GM12878 (cell line): ENCODE data around the gene PLAGL2.

ENCODE experiments used
- CHD1 ChIP-seq: IDR thresholded peaks from 2 replicates; pipeline ENCODE4 v1.6.1; 2012; ENCODE audit warnings: low read depth, low read length, improper control_type of control experiment
- CHD2 ChIP-seq: IDR thresholded peaks from 2 replicates; pipeline ENCODE4 v1.6.1; 2011; ENCODE audit warnings: low read depth, low read length, improper control_type of control experiment, borderline replicate concordance
- CTCF ChIP-seq, 3 experiments: IDR thresholded peaks in 2 of 3; conservative IDR thresholded peaks in 1 of 3; 2 replicates each; pipeline ENCODE4 v1.5.1; 2011; ENCODE audit warnings: low read depth in 3 of 3, low read length in 3 of 3, mild to moderate bottlenecking in 3 of 3, control low read depth in 2 of 3, moderate library complexity in 2 of 3, inconsistent platforms in 1 of 3, mixed read lengths in 1 of 3; ENCODE audit not compliant: control insufficient read depth in 2 of 3, insufficient read depth in 1 of 3; ENCODE audit errors: extremely low read depth in 1 of 3
- EZH2 ChIP-seq: IDR thresholded peaks from 2 replicates; pipeline ENCODE4 v1.6.1; 2012; ENCODE audit warnings: low read depth, mild to moderate bottlenecking, control low read depth, inconsistent platforms, low read length, borderline replicate concordance; ENCODE audit not compliant: control insufficient read depth
- NR2C2 ChIP-seq: IDR thresholded peaks from 2 replicates; pipeline ENCODE4 v1.6.1; 2011; ENCODE audit warnings: borderline replicate concordance, low read depth; ENCODE audit not compliant: control insufficient read depth, insufficient read length
- POLR2A ChIP-seq: IDR thresholded peaks from 2 replicates; pipeline ENCODE4 v1.6.1; 2011; ENCODE audit warnings: low read depth, mild to moderate bottlenecking, low read length
- POLR2AphosphoS5 ChIP-seq: IDR thresholded peaks from 2 replicates; pipeline ENCODE4 v1.6.1; 2011; ENCODE audit warnings: mild to moderate bottlenecking, low read length, inconsistent platforms
- RAD21 ChIP-seq: IDR thresholded peaks from 2 replicates; pipeline ENCODE4 v1.6.1; 2011; ENCODE audit warnings: mild to moderate bottlenecking, low read depth, low read length, moderate library complexity; ENCODE audit not compliant: insufficient read depth
- ZSCAN29 ChIP-seq: fragments of 450-650 bp; IDR thresholded peaks from 2 replicates; pipeline ENCODE4 v1.6.1; 2017; ENCODE audit warnings: mild to moderate bottlenecking, moderate library complexity
- TF ChIP-seq, protein P1 (sequence below): IDR thresholded peaks from 2 replicates; pipeline ENCODE4 v1.6.1; 2012; ENCODE audit warnings: low read length, inconsistent platforms

- TF ChIP-seq CHD2: no peak
- no peak for TF ChIP-seq RAD21
- TF ChIP-seq NR2C2: no peak
- no peak for TF ChIP-seq ZSCAN29
- no peak for TF ChIP-seq CHD1
- TF ChIP-seq EZH2: no peak
- TF ChIP-seq, protein P1, sequence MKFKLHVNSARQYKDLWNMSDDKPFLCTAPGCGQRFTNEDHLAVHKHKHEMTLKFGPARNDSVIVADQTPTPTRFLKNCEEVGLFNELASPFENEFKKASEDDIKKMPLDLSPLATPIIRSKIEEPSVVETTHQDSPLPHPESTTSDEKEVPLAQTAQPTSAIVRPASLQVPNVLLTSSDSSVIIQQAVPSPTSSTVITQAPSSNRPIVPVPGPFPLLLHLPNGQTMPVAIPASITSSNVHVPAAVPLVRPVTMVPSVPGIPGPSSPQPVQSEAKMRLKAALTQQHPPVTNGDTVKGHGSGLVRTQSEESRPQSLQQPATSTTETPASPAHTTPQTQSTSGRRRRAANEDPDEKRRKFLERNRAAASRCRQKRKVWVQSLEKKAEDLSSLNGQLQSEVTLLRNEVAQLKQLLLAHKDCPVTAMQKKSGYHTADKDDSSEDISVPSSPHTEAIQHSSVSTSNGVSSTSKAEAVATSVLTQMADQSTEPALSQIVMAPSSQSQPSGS: no peak
- TF ChIP-seq CTCF (IDR thresholded peaks at IDR 0.05 in 2 of 3, conservative IDR thresholded peaks at IDR 0.05 in 1 of 3; ENCODE audit: control insufficient read depth in 2 of 3, extremely low read depth in 1 of 3, insufficient read depth in 1 of 3, low read depth in 3 of 3, low read length in 3 of 3): no peak
- TF ChIP-seq POLR2A: no peak
- TF ChIP-seq POLR2AphosphoS5: no peak
Observed at GRCh38 chr20:32164984-32165735, 42.4 kb downstream of the PLAGL2 start.
